GM18526 (cell line): Measurements from ENCODE around the gene EPAS1.

Source experiments
- POLR2A ChIP-seq: IDR thresholded peaks from 3 replicates; pipeline ENCODE4 v1.6.1; 2011; ENCODE audit not compliant: insufficient read length; ENCODE audit errors: extremely low read depth

EPAS1 gene

DNA sequence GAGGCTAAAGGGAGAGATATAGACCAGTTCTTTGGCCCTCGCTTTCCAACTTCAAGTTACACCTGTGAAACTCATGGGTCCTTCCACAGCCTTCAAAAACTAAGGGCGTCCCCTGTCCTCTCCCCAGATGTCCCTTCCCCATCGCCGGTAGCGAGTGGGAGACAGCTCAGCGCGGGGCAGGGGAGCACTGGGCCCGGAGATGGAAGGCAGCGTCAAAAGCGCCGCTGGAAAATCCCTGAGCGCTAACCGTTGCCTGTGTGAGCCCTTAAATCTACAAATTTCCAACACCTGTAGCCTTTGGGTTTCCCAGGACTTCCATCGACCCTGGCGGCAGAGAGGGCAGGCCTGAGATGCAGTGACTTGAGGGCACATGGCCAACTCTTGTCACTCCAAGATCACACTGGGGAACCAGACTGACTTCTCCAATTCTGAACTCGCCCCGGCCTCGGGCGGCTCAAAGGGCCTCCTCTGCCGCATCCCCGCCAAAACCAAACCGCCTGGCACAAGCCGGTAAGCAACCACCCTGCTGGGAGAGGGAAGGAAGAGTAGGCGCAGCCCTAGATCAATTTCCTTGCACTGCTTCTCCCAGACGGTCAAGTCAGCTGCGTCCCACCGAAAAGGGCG lies 879 bp upstream of the EPAS1 start:
- no peak for TF ChIP-seq POLR2A

DNA sequence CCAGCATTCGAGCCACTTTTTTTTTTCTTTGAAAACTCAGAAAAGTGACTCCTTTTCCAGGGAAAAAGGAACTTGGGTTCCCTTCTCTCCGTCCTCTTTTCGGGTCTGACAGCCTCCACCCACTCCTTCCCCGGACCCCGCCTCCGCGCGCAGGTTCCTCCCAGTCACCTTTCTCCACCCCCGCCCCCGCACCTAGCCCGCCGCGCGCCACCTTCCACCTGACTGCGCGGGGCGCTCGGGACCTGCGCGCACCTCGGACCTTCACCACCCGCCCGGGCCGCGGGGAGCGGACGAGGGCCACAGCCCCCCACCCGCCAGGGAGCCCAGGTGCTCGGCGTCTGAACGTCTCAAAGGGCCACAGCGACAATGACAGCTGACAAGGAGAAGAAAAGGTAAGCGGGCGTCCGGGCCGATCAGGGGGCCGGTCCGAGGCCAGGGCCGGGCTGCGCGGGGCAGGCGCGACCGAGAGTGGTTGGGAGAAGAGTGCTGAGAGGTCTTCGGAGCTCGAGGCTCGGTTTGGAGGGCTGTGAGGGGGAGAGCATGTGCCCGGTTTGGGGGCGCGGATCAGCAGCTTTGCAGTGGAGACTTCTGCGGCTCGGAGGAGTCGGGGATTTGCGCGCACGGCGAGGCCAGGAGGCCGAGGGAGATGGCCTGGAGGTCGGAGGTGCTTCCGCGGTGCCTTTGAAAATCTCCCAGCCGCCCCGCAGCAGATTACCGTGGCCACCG lies 502 bp downstream of the EPAS1 start:
- TF ChIP-seq POLR2A: no peak

DNA sequence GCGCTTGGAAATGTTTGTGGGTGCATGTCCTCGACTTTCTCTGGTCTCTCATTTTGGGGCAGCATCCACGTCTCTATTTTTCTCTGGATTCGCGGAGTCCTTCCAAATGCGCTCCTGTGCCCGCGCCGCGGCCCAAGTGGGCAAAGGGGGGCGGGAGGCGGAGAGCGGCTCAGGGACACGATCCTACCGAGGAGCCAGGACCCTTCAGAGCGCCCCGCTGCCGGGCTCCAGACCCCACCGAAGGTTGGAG lies 990 bp downstream of the EPAS1 start:
- no peak for TF ChIP-seq POLR2A

DNA sequence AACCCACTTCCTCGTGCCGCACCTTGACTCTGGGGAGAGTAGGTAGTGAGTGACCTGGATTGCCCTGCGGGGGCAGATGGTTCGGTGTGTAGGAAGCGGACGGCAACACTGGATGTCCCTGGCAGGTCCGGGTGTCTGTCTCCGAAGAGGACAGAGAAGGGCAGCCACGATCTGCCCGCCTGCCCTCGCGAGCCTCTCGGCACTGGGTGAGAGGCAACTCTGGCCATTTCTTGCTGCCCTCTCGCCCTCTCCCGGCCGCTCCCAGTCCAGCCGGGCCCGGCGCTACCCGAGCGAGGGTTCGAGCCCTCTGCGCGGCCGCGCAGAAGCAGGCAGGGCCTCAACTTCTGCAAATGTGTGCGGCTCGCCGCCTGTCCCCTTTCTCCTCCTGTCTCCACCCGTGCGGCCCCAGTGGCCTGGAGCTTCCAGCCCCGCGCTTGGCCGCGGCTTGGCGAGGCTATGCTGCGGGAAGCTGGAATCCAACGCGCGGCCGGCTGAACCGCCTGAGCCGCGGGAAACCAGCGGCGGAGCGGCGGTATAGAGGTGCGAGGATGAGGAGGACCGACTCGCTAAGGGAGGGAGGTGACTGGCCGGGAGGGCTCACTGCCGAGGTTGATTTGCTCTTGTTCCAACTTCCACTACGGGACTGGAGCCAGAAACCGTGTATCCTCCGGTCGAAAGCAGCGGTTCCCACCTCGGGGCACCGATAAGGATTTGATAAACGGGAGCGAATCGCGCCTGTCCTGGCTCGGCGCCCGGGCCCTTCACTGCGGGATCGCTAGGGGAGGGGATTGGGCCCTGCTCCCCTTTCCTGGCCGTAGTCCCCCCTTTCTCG lies 1.5 kb downstream of the EPAS1 start:
- TF ChIP-seq POLR2A: no peak

DNA sequence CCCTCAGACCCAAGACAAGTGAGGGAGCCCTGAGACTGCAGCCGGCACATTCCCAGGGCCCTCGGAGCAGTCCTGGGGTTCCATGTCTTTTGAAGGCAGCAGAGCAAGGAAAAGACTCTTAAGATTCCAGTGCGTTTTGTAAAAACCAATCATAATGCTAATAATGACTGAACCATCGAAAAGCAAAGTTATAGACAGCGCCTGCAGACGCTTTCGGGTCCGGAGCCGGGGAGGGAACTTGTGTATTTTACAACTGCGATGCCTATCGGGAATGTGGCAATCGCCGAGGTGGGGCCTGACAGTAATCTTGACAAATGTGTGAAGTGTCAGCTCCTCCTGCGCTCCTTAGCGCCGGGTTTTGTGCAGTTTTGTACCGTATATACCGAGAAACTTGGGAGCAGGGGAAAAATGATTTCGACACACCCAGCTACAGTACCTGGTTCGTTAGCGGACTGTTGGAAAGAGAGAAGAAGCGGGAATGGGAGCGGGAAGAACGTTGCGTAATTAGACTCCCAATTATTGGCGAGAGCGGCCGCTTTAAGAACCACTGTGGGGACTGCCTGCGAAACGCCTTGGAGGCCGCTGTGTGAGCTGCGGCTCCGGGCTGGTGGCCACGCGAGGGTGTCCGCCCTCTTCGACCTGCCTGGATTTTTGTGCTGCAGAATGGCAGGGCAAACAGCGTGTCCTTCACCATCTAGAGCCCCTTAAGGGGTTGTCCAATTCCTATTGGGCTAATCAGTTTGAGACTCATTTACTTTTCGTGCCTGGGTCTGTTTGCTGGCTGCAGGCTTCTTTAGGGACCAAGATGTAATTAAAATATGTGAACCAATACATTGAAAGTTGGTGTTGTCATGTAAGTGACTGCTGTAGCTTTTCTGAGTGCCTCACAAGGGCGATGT lies 2.4 kb downstream of the EPAS1 start:
- TF ChIP-seq POLR2A: no peak

DNA sequence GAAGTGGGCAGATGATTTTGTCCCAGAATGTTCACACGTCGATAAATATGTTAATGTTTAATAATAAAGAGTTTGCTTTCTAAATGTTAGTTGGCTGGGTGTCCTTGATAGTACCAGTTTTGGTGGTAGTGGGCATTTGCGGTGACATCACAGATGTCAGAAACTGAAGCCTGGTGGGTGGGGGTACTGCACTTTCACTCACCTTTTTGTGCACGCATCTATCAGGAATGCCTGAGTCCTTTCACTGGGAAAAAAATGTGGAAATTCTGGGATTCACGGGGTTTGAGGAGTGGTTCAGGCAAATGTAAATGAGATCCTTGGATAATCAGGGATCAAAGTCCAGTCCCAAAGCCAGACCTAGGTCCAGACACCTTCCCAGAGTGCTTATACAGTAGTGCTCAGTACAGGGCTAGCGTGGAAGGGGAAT lies 3.2 kb downstream of the EPAS1 start:
- TF ChIP-seq POLR2A: no peak

DNA sequence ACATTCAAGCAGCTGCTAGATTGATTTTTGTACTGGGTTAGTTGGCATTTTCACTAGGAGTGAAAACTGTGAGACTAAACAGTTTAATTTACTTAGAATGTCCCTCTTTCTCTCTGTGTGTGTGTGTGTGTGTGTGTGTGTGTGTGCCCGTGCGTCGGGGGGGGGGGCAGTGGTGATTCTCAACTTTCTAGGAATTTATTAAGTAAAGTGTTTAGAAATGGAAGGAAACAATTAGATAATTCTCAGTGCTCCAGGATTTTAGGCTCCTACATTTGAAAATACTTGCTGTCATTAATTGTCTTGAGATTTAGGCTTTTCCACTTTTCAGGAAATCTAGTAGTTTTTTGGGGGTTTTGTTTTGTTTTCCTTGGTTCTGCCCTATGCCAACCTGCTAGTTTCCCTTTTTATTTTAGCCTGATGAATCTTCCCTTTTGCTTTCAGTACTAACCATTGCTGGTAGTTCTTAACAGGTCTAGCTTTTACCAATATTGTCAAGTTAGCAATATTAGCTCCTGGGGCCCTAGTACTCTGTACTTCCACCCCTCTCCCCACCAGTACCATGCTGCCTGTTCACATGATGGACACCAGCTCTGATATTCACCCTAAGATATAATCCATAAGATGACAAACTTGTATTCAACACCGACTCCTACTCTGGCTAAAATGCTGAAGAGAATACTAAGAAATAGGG lies 4.9 kb downstream of the EPAS1 start:
- no peak for TF ChIP-seq POLR2A

DNA sequence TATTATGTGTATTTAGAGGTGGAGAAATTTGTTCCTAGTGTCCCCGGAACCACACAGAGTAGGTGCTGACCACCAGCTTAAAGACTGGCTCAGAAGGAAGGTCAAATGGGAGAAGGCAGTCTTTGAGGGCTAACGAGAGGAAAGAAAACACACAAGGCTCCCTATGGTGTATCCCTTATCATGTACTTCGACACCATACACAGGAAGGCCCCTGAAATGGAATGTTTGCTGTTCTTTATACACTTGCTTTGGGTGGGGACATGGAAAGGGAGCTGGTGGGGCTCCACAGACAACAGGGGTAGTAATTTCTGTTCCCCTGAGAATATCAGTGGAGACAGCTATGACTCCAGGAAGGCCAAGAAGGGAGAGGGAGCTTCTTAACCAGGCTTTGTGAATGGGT lies 6.0 kb downstream of the EPAS1 start:
- TF ChIP-seq POLR2A: no peak

DNA sequence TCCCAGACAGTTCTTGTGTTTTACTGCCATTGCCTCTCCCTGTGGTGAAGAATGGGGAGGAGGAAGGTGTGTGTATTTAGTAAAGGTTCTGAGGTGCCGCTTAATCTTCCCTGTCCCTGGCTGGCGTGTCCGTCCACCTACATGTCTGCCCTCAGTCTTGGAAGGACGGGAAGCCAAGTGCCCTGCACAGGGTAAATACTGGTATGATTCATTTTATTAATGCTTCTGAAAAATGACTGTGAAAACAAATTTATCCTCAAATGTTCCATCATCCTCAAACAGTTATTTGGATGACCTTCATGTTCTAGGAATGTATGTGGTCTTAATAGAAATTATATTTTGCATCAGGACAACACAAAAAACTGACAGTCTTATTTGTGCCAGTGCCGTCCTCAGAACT lies 6.6 kb downstream of the EPAS1 start:
- no peak for TF ChIP-seq POLR2A

DNA sequence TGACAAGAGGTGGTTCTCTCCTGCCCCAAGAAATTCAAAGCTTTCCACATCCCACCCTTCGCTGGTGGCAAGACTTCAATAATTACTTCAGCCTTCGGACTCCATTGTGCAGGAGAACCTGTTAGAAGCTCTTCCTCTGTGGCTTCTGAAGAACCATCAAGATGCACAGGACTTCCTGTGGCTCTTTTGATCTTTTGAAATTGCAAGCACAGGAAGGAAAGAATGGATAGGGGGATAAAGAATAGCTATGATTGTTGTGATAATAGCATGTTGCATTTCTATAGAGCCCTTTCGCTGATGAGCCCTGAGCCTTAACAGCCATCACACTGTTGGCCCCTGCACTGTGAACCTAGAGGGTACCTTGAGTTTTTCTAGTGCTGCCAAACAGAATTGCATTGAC lies 7.4 kb downstream of the EPAS1 start:
- no peak for TF ChIP-seq POLR2A

DNA sequence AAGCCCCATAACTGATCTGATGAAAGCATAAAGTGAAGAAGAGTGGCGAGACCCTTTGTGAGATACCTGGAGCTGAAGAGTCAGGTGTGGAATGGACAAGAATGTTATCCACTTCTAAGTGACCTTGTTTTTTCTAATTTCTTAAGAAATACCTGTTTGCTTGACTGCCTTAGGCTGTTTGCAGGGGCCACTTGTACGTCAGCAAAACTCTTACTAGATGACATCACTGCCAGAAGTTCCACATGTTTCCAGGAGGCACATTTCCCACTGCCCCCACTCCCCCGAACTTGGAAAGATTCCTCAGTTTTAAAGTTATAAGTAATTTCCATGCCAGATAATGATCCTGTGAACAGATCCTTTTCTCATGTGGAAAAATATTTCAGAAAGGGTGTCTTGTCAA lies 8.0 kb downstream of the EPAS1 start:
- TF ChIP-seq POLR2A: no peak

DNA sequence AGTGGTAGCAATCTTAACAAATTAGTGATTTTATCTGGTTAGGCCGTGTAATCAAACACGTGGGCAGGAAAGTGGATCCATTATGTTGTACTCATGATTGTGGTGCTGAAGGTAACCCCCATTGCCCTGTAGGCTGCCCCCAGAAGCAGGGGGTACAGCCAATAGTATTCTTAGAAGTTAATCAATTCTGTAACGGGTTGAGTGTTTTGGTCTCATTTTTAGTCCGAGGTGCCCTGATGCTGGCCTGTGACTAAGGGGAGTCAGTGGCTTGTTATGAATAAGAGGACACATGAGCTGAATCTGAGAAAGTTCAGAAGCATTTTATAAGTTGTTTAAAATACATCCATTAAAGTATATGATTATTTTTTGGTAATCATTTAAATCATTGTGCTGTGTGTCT lies 8.6 kb downstream of the EPAS1 start:
- TF ChIP-seq POLR2A: no peak

DNA sequence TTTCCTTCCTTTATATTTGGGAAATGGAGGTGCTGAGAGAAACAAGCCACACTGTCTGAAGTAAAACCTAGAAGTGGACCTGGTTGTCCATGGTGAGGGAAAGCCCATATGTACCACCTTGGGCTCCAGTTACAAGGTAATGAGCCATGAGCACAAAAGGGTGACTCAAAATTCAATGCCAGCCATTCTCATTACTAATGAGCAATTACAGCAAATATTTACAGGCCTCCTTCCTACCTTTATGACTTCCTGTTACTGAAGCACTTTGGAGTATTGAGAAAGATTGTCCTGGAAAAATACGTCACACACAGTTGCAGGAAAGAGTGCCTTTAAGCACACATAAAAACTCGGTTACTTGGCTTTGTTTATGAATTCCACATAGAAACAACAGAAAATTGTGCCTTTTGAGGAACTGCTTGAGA lies 9.1 kb downstream of the EPAS1 start:
- TF ChIP-seq POLR2A: no peak

DNA sequence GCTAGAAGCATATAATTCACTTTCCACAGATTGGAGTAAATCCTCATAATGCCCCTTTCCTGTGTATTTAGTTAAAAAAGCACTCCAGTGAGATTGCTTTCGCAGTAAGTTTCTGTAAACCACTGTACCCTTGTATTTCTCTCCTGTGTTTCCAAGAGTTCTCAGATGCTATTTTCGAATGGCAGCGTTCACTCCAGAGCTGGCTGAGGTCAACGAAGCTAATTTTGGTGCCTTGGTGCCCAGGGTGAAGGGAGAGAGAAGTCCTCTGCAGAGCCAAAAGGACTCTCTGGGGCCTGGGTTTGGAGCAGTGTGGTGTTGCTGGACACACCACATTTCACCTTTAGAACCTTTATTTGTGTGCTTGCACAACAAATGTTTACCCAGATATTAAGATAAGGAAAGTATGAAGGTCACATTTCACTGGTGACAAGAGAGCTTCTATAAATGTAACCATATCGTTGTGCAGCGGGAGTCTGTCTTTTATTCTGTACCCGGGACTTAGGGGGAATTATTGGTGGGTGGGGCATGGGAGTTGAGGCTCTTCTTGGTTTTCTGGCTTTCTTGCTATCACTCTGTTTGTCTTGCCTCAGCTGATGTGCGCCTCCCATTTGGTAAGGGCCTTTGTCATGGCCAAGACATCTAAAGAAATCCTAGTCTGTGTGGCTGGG lies 9.9 kb downstream of the EPAS1 start:
- no peak for TF ChIP-seq POLR2A

DNA sequence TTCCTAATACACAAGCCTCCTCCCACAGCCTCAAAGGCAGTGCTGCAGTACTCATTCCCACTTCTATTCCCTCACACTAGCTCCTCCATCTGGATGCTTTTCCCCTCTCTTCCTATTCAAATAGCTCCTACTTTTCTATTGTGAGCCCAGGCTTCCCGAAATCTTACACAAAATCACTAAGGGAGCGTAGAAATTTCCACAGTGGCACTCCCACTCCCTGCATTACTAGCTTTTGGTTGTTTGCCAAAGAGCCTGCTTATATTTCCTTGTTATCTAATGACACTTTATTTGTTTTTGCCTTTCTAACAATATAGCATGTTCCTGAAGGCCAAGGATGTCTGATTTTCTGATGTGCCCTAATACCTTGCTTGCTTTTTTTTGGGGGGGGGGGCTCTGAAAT lies 10.9 kb downstream of the EPAS1 start:
- no peak for TF ChIP-seq POLR2A

DNA sequence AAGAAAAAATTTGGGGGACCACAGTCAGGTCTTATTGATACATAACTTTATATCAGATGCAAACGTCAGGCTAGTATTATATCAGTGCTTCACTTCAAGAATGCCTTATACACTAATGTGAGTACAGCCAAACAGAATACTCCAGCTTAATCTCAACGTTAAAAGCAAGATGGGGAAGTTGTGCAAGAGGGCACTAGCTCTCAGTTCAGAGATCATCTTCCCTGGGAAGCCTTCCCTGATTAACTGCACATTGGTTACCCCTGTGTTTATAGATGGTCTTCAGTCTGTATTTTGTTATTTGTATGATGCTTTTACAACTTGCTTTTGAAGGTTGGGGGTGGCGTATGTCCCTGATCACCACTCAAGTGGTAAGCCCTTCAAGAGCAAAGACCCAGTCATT lies 11.4 kb downstream of the EPAS1 start:
- TF ChIP-seq POLR2A: no peak
